Measurements from ENCODE around the gene POLDIP2.
A peak's percentile ranks its signal among the peaks of the same experiment; 100 is the strongest.
"Not testable (repeated sequence)": the region's sequence is repeated elsewhere in the genome, so short reads cannot be mapped to it uniquely, and the experiment has no call there.

Gene POLDIP2

DNA sequence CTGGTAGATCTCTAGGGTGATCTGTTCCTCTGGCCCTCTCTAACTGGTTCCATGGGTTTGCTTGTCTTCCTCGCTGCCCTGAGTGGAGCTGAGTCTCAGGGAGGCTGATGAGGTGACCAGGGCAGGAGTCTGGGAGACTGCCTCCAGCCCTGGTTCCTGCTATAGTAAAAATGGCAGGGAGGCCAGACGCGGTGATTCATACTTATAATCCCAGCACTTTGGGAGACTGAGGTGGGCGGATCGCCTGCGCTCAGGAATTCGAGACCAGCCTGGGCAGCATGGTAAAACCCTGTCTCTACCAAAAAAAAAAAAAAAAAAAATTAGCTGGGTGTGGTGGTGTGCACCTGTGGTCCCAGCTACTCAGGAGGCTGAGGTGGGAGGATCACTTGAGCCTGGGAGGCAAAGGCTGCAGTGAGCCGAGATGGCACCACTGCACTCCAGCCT is 18.5 kb downstream of the POLDIP2 start:
- DNase-seq (ENCODE audit: insufficient read length, low spot score); FAIRE-seq: not testable (repeated sequence)

DNA sequence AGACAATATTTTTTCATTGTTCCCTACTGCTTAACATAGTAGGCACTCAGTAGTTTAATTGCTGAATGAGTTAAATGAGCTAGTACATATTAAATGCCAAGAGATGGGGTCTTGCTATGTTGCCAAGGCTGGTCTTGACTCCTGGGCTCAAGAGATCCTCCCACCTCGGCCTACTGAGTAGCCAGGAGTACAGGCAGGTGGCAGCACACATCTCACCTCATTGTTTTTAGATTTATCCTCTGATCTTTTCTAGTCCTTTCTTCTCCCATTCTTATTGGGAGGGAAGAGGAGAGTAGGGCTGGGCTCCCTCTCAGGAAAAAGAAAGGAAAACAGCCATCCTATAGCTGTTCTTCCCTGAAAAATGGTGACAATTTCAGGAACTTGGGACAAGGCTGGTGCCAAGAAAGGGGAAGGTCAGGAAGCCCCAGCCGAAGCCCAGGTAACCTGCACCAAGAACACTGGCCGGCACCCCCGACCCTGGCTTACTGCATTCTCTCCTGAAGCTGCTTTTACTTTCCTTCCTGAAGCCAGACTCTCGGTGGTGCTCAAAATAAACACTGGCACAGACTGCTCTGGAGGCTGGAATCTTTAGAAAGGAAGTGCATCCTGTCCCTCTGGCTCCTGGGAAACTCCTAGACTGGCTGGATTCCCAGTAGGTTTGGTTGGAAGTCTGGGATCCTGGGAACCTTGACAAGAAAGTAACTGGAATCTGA is 19.1 kb downstream of the POLDIP2 start:
- FAIRE-seq = no peak

DNA sequence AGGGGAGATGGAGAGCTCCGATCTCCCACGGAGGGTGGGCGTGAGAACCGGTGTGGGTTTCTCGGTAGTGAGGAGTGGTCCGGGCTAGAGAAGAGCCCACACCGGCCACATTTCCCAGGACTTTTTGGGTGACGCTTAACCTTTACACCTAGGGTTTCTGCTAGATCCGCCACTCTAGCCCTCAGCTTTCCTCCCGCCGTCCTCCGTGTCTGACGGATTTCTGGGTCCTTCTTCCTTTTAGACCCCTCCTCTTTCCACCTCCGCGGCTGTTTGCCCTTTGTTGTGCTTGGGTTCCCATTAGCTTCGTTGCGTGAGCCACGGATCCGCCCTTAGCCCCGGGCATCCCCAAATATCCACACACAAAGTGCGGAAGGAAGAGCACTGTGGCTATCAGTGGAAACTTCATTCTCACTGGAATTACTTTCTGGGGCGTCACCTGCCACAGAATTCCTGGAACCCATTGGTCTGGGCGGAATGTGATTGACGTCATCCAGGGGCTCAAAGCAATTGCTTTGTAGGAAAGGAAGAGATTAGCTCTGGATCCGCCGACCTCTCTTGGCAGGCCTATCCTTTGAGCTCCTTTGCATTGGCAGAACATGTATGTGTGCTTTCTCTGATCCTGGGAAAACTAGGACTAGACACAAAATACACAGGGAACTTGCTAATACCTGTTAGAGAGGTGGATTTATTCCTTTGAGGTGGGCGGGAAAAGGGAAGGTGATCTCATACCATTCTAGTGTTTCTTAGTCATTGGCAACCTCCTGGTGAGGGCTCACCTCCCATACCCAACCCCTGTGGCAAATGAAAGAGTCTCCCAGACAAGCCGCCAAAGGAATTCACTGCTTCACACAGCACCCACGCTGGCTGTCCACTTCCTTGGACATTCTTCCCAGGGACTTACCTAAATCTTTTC is 21.1 kb downstream of the POLDIP2 start:
- no peak for DNase-seq (ENCODE audit: insufficient read length, low spot score)

More for the DNA sequence above, 19.1 kb downstream of the POLDIP2 start:
- DNase-seq (ENCODE audit: insufficient read length, low spot score) = no peak

DNA sequence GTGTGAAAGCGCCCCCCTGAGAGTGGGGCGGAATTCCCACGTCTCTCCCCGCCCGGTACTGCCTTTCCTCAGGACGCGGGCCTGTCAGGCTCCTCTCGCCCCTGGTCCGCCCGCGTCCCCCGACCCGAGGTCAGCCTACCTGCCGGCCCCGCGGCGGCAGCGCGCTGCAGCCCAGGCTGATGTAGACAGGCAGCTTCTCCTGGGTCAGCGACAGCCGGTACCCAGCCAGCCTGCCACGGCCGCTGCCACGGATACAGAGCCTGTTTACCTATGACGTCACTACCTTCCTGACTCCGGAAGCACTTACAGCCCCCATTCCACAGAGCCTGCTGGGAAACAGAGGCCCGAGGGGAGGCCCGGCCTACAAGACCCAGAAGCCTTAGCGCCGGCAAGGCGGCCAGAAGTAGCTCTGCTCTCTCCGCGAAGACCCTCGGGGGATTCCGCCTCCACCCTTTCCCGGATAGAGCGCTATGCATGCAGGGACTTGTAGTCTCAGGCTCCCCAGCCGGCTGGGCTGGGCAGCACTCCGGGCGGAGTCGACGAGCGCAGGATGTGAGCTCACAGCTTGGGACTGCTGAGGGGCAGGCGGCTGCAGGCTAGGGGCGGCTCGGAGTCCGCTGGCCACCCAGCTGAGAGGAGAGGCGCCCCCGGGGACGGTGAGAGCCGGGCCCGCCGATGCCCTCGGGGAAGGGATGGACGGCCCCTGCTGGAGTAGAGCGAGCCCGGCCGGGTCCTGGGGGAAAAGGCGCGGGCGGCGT is 21.9 kb downstream of the POLDIP2 start, which contains the start of the genes IFT20 and TNFAIP1:
Gene IFT20 (minus strand): TSS at position 272 of the 758 bp plus-strand sequence. CDS start 3,487 bp downstream, outside the sequence.
Gene TNFAIP1 (plus strand): TSS at position 561 of the 758 bp plus-strand sequence. CDS start 3,761 bp downstream, outside the sequence.
- FAIRE-seq (peak; percentile 99), DNase-seq (ENCODE audit: insufficient read length, low spot score) (peak; percentile 95)

More for the DNA sequence above, 21.1 kb downstream of the POLDIP2 start:
- FAIRE-seq = peak; percentile 54

DNA sequence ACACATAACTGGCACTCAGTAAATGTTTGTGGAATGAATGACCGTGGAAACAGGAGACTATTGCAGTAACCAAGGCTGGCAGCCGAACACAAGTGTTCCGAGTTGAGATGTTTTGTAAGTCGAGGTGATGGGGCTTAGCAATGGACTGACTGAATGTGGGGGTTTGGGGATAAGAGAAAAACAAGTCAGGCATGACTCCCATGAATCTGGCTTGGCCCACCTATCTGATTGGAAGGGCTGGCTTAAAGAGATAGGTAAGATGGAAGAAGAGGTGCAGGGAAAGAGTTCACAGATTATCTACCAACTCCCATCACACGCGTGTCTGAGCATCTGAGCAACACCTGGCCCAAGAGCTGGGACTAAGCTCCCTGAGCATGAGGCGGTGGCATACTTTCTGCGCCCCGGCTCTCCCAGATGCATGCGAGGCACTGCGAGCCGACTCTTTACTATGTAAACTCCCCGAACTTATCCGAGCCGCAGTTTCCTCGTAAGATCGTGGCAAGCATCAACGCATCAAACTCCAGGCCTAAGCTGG is 22.6 kb downstream of the POLDIP2 start:
- FAIRE-seq (no peak), DNase-seq (ENCODE audit: insufficient read length, low spot score) (no peak)

DNA sequence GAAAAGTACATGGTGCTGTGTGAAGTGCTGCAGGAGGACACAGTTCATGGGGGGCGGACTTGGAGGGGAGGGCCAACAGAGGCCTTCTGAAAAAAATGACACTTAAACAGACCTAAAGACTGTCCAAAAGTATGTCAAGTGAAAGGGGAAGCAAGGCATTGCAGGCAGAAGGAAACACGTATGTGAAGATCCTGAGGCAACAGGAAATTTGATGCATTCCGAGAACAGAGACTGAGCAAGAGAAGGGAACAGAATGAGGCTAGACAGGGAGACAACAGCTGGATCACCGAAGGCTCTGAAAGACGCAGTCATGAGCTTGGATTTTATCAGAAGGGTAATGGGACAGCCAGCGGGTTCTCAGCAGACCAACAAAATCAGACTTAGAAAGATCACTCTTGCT is 23.2 kb downstream of the POLDIP2 start:
- FAIRE-seq = no peak
- DNase-seq (ENCODE audit: insufficient read length, low spot score) = no peak

DNA sequence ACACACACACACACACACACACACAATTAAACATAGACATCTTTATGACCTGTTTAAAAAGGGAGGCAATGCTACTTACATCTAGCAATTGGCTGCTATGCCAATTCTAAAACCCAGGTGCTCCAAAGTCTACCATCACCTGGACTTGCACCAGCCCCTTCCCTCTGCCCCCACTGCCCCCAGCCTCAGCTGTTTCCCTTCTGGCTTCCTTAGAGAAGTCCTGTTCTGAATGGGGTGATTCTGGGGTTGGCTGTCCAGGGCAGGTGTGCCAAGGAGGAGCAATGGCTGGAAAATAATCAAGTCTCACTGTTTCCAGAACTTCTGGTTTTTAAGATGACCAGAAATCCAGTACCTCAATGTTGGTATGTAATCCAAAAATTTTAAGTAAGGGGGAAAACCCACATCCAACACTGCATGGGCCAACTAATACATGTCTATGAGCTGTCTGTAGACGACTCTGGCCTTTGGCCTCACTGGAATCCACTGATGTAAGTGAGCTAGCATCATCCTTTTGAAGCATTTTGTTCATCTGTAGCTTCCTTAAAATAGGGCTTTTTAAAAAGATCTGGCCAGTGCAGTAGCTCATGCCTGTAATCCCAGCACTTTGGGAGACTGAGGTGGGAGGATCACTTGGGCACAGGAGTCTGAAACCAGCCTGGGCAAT is 24.1 kb downstream of the POLDIP2 start:
- no peak for FAIRE-seq
- no peak for DNase-seq (ENCODE audit: insufficient read length, low spot score)

DNA sequence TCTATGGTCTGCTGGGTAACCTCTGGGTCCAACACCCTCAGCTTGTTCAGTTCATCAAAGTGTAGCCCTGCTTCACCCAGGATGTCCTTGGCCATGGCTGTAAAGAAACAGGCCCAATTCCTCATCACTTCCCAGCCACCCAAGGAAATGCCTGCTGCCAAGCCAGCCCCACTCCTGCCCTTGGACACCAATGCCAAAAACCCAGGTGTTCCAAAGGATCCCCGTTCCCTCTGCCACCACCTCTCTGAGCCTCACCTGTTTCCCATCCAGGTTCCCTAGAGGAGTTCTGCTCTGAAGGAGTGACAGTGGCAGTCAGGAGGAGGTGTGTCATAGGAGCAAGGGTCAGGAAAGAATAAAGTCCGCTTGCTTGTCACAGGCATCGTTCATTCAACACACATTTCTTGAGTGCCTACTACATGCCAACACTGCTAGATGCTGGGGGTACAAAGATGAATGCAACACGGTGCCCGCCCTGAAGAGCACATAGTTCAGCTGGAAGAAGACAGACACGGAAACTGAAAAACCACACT is 25.4 kb downstream of the POLDIP2 start:
- DNase-seq (ENCODE audit: insufficient read length, low spot score) = no peak
- FAIRE-seq = no peak

DNA sequence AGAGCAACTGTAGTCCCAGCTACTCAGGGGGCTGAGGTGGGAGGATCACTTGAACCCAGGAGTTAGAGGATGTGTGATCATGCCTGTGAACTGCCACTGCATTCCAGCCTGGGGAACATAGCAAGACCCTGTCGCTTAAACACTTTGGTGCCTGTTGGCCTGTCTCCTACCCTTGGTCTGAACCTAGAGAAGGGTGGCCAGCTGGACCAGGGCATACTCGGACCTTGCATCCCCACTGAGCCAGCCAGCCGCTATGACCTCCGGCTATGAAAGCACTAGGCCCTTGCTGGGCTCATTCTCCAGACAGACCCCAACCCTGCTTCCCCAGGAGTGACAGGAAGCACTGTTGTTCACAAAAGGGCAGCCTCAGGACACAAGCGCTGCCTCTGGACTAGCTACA is 26.7 kb downstream of the POLDIP2 start:
- FAIRE-seq (no peak), DNase-seq (ENCODE audit: insufficient read length, low spot score) (no peak)

DNA sequence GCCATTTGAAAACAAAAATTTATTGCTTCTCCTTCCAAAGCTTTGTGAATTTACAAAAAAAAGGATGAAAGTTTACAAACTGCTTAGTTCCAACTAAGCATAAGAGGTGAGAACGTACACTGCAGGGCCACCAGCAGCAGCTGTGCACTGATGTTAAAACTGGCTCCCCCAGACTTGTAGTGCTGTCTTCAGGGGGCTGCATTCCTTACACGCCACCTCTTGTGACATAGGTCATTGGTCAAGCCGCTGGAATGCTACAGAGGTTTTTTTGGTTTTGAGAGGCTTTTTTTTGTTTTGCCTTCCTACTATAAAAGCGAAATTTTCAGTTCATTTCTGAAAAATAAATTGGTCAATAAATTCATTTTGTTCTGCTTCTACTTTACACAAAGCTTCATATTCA is 29.0 kb downstream of the POLDIP2 start:
- FAIRE-seq (no peak), DNase-seq (ENCODE audit: insufficient read length, low spot score) (no peak)

DNA sequence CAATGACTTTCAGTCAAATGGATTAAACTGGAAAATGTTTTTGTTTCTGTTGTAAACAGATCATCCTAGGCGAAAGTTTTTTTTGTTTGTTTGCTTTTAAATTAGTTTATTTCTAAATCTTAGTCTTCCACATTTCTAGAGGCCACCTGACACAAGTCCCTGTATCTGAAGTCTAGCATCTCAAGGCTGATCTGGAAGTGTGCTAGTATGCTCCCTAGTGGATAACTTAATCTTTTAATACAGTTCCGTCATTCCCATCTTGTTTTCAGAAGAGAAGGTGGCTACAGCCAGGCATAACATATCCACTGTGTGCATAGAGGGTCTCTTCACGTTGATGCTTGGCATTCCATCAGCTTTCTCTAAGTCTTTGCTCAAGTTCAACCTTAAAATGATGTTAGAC is 29.6 kb downstream of the POLDIP2 start:
- DNase-seq (ENCODE audit: insufficient read length, low spot score) (no peak), FAIRE-seq (no peak)

DNA sequence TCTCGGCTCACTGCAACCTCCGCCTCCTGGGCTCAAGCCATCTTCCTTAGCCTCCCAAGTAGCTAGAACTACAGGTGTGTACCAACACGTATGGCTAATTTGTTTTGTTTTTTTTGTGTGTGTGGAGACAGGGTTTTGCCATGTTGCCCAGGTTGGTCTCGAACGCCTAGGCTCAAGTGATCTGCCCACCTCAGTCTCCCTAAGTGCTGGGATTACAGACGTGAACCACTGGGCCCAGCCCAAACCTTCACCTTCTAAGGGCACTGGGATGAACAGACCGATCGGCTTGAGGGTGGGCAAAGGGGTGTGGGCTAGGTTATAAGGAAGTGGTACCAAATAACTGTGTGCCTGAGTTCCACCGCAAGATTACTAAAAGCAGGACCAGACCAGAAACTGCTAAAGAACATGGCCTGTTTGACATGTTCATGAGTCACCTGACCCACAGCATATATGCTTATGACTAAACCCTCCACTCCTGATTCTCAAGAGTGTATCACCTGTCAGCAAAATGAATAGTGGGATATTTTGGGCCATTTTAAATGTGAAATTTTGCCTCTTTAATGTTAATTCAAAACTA is 30.2 kb downstream of the POLDIP2 start:
- no peak for DNase-seq (ENCODE audit: insufficient read length, low spot score)
- no peak for FAIRE-seq

DNA sequence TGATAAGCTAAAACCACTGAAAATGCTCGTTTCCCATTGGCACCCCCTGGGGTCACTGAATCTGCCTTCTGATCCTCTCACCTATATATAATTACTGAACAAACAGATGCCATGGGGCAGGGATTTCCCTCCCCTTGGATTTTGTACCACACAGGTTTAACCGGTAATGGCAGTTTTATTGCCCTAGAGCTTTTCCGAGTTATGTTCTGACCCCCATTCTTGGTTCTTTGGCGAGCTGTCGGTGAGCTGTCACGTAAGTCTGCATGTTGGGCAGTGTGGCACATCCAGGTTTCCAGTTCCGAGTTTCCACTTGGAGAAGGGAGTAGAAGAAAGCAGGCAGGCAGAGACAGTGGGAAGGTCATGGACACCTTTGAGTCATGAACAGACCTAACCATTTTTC is 31.2 kb downstream of the POLDIP2 start:
- DNase-seq (ENCODE audit: insufficient read length, low spot score) = no peak
- FAIRE-seq = no peak

DNA sequence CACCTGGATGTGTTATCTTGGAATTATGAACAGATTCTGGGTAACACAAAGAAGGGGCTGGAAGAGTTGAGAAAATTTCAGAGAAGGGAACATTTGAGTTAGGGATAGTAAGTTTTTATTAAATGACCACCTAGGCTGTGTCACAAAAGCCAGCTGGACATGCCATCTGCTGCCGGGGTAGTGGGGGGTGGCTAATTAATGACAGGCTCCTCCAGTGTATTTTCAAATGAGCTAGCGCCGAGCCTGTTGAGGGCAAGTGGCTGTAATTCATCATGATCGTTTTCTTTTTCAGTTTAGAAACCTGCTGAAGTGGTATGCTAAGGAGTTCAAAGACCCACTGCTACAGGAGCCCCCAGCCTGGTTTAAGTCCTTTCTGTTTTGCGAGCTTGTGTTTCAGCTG is 32.1 kb downstream of the POLDIP2 start:
- FAIRE-seq (no peak), DNase-seq (ENCODE audit: insufficient read length, low spot score) (no peak)

DNA sequence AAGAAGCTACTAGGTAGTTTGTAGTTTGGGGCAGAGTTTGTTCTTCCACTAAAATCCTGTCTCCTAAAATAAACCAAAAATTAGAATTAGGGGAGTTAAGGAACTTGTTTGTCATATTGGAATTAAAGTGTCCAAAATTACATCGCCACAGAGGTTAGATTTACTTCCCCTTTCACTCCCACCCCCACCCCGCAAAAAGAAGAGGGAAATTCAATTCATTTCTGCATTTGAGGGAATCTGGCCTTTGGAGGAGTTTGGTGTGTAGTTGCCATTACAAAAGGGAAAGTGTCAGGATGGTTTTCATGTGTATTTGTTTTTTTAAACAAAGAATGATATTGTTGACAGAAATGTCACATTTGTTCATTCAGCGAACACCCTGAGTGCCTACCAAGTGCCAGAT is 32.5 kb downstream of the POLDIP2 start:
- DNase-seq (ENCODE audit: insufficient read length, low spot score) (no peak), FAIRE-seq (no peak)

DNA sequence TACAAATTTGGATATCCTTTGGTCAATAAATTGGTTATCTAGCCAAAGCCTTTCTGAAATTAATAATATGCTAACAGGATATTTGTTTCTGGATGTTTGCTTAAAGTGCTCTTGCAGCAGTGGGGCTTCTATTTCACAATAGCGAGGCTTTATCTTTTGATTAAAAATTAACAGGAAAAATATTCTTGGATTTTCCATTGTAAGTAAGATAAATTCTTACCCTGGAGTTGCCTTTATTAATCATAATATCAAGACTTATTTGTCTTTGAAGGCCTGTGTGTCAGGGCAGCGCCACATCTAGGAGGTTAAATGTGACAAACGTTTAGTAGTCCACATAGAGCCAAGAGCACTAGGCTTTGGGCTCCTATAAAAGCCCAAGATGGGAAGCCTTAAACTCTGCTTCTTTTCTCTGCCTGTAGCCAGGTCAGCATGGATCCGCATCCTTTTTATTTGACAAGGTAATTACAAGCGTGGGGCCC is 33.0 kb downstream of the POLDIP2 start:
- DNase-seq (ENCODE audit: insufficient read length, low spot score) = no peak
- FAIRE-seq = no peak

DNA sequence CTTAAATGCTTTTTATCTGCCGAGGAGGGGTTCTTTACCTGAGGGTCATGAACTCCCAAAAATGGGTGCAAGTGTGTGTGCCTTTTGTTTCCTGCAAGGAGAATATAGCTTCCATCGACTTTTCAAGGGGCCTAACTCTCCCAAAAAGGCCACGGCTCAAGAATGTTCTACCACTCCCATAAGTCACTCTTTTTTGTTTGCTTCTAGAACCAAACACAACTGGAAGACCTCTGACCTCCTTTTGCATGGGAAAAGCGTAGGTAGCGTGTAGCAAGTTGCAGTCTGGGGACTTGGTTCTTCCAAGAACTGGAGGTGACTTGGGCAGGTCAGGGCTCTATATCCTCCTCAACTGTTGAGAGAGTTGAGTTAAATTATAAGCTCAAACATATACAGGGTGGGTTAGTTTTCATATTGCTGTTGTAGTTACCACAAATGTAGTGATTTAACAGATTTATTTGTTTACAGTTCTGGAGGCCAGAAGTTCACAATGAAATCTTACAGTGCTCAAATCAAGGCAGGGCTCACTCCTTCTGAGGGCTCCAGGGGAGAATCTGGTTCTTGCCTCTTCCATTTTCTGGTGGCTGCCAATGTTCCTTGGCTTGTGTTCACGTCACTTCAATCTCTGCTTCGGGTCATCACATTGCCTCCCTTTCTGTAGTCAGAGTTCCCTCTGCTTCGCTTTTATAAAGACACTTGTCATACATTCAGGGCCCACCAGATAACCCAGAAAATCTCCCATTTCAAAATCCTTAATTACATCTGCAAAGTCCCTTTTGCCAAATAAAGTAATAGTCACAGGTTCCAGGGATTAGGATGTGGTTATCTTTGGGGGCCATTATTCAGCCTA is 36.9 kb downstream of the POLDIP2 start:
- no peak for FAIRE-seq
- no peak for DNase-seq (ENCODE audit: insufficient read length, low spot score)

DNA sequence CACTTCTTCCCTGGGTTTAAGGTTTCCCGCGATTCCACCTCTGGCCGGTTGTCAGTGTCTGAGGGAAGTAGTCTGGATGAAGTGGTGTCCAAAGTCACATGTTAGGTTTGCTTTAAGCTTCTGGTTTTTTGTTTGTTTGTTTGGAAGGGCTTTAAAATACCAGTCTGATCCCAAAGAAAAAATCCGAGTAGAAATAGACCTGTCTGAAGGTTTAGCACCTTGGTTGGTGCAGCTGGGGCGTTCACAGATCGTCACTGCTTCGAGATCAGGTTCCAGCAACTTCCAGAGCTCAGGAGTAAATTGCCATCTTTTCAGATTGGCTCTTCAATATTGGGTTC is 37.8 kb downstream of the POLDIP2 start:
- DNase-seq (ENCODE audit: insufficient read length, low spot score) = no peak
- FAIRE-seq = no peak

Measured in GM19239 (cell line).